Measurements from ENCODE around the gene HIF1A. TPM values are rescaled to one million over a fixed set of nuclear protein-coding genes. Genes with fewer than 3 reads are reported as not detected.

HIF1A gene
- total and polyA plus RNA-seq, 2 of the 13 experiments (the other 11 are each of a cell fraction or from before 2014, with no cell fraction given): 41.0 to 126 TPM

- TF ChIP-seq HNF4G (IDR thresholded peaks at IDR 0.05; ENCODE audit: borderline replicate concordance, low read depth, low read length) (0 out of 2 replicates have a peak, but pooled peaks have one; percentile 3), HNF4G (CRISPR knock-in tag; IDR thresholded peaks at IDR 0.05; ENCODE audit: borderline replicate concordance, low read depth) (no peak), PAF1 (CRISPR knock-in tag; IDR thresholded peaks at IDR 0.05) (no peak), SNAPC5 (CRISPR knock-in tag; IDR thresholded peaks at IDR 0.05; ENCODE audit: borderline replicate concordance) (no peak), NFKBIZ (CRISPR knock-in tag; IDR thresholded peaks at IDR 0.05) (no peak), SP5 (CRISPR knock-in tag; IDR thresholded peaks at IDR 0.05; ENCODE audit: borderline replicate concordance, low read depth) (peak; percentile 59; the same call in 1 of the 2 replicates), ZNF564 (CRISPR knock-in tag; IDR thresholded peaks at IDR 0.05) (no peak), ATF7-NPFF (CRISPR knock-in tag; IDR thresholded peaks at IDR 0.05; ENCODE audit: low read depth) (no peak; the same call in 1 of the 2 replicates), MAX (IDR thresholded peaks at IDR 0.05) (peak; percentile 97), HIC2 (CRISPR knock-in tag; IDR thresholded peaks at IDR 0.05; ENCODE audit: low read depth) (no peak), TRAFD1 (CRISPR knock-in tag; IDR thresholded peaks at IDR 0.05; ENCODE audit: borderline replicate concordance) (no peak), HOXA7 (CRISPR knock-in tag; IDR thresholded peaks at IDR 0.05) (no peak), TRIM22 (IDR thresholded peaks at IDR 0.05) (no peak), AKNA (CRISPR knock-in tag; IDR thresholded peaks at IDR 0.05; ENCODE audit: borderline replicate concordance) (no peak)
Observed at GRCh38 chr14:61694830-61695694, at the start of gene HIF1A (continued).

Measured in HepG2 (cell line).